T-helper 17 cell (primary cell): Measurements from ENCODE around the gene CCL5. TPM values are rescaled to one million over a fixed set of nuclear protein-coding genes. Genes with fewer than 3 reads are reported as not detected.
"Not testable (repeated sequence)": the region's sequence is repeated elsewhere in the genome, so short reads cannot be mapped to it uniquely, and the experiment has no call there.

Experiments used
- ATAC-seq: fragments of 150-1000 bp; cut with Tn5 transposase; 2 replicates; pipeline ENCODE4 v1.10.0; 2021; ENCODE audit warnings: mild to moderate bottlenecking, moderate library complexity
- DNase-seq, 3 donors: peaks; one replicate each; pipeline versions ENCODE4 v3.0.0 to v3.0.0-alpha.2; 2020 to 2021
- H3K9me3 ChIP-seq: one replicate; pipeline ENCODE4 v1.7.0; 2013; ENCODE audit warnings: low read length, mild to moderate bottlenecking; ENCODE audit not compliant: control insufficient read depth, poor library complexity, severe bottlenecking
- H3K27ac Mint-ChIP-seq: one replicate; pipeline ENCODE4 v1.8.0; 2022; ENCODE audit warnings: mild to moderate bottlenecking, moderate library complexity, mixed read lengths
- H3K27me3 Mint-ChIP-seq: one replicate; pipeline ENCODE4 v1.8.0; 2022; ENCODE audit warnings: mixed read lengths
- H3K36me3 Mint-ChIP-seq: one replicate; pipeline ENCODE4 v1.8.0; 2022; ENCODE audit warnings: low read depth, mixed read lengths
- H3K4me1 Mint-ChIP-seq: one replicate; pipeline ENCODE4 v1.8.0; 2022; ENCODE audit warnings: mild to moderate bottlenecking, mixed read lengths
- H3K4me3 Mint-ChIP-seq: one replicate; pipeline ENCODE4 v1.8.0; 2022; ENCODE audit warnings: mild to moderate bottlenecking, moderate library complexity, mixed read lengths
- total RNA-seq, 4 donors: library from RNA in 2 of 4; stranded (reverse) in 2 of 4; gene quantifications; one replicate each; pipeline ENCODE4 v1.2.3 and lab custom pipeline; 2022 to 2026

CCL5 gene
- total RNA-seq, 2 donors from 2014 or later = 15.6 to 202 TPM

DNA sequence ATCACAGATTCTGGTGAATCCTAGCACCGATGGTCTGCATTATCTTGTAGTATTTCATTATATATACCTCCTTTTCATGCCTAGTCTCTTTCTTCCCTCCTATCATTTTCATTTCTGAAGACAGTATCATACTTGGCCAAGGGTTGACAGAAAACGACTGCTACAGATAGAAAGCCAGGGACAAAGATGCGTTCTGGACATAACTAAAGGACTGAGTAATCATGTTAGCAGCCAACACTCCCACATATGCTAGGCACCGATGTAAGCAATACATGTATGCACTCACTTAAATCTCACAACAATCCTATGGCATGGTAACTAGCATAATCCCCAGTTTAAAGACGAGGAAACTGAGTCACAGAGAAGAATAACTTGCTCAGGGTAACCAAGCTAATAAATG is 27.5 kb upstream of the CCL5 start:
- no peaks in the 10 kb centered on the region for H3K9me3 ChIP-seq
- no peak overlapping the region for H3K27ac Mint-ChIP-seq
- ATAC-seq (no peak), DNase-seq (no peak)
- peaks cover 25% of the 10 kb centered on the region for H3K27me3 Mint-ChIP-seq
- peaks cover 2% of the 10 kb centered on the region for H3K4me1 Mint-ChIP-seq
- no peak overlapping the region for H3K4me3 Mint-ChIP-seq
- H3K36me3 Mint-ChIP-seq = no peaks in the 10 kb centered on the region

DNA sequence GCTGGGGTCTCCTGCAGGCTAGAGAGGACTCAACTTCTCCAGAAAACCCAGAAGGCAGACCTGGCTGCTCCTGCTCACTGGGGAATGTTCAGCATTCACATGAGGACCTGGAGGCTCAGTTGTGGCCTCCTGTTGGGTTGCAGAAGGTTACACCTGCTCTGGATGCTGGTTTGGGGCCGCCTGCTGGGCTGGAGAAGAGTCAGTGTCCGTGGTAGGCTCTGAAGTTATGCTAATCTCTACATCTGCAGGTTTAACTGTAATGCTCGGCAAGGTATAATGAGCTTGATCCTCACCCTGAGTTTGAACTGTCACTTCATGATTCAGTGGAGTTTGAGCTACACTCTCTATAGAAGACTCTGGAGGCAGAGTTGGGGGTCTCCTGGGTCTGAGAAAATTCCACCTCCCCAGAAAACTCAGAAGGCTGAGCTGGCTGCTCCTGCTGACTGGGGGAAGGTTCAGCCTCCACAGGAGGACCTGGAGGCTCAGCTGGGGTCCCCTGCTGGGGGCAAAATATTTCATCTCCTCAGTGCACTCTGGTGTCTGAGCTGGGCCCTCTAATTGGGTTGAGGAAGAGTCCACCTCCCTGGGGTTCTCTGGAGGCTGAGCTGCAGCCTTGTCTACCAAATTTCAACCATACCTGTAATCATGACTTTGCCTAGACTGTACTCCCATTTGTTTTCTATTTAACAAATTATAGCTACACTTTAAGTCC is 26.9 kb upstream of the CCL5 start:
- Mint-ChIP-seq H3K27ac (no peak overlapping the region), H3K4me1 (peaks cover 2% of the 10 kb centered on the region), H3K27me3 (peaks cover 25% of the 10 kb centered on the region), H3K4me3 (no peak overlapping the region), H3K36me3 (no peaks in the 10 kb centered on the region)
- ATAC-seq (no peak), DNase-seq (no peak)
- H3K9me3 ChIP-seq = no peaks in the 10 kb centered on the region

DNA sequence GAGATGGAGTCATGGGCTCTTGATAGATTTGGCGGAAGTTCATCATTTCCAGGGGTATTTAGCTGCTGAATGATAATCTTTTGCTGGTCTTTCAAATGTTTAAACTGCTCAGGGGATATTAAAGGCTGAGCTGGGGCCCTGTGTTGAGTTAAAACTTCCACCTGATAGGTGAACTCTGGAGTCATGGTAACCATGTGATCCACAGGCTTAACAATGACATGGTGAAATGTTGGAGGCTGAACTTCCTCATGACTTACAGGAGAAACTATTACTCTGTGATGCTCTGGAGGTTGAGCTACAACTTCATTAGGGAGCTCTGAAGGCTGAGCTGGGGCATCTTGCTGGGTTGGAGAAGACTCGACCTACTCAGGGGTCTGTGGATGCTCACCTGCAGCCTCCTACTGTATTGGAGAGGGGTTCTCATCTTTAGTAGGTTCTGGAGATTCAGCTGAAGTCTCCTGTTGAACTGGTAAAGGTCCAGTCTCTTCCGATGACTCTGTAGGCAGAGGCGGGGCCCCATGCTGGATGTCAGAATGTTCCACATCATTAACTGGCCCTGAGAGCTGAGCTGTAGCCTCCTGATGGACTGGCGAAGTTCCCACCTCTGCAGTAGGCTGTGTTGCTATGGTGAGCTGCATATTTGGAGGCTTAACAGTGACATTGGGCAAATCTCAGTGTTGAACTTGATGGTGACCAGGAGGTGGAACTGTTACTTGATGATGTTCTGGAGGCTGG is 26.2 kb upstream of the CCL5 start:
- H3K4me1 Mint-ChIP-seq = peaks cover 2% of the 10 kb centered on the region
- H3K27ac Mint-ChIP-seq = no peak overlapping the region
- H3K4me3 Mint-ChIP-seq = no peak overlapping the region
- peaks cover 28% of the 10 kb centered on the region for H3K27me3 Mint-ChIP-seq
- H3K36me3 Mint-ChIP-seq = no peaks in the 10 kb centered on the region
- ATAC-seq (no peak), DNase-seq (no peak)
- H3K9me3 ChIP-seq = no peaks in the 10 kb centered on the region

DNA sequence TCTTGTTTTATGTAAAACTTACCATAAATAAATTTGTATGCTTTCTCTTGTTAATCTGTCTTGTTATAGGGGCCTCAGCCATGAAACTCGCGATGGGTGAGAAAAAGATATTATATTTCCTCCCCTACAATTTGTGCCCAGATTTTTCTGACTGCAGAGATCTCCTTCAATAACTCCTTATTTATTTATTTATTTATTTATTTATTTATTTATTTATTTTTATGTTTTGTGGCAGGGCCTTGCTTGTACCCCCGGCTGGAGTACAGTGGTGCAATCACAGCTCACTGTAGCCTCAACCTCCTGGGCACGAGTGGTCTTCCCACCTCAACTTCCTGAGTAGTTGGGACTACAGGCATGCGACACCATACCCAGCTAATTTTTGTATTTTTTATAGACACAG is 23.3 kb upstream of the CCL5 start:
- peaks cover 37% of the 10 kb centered on the region for H3K27me3 Mint-ChIP-seq
- DNase-seq (no peak), ATAC-seq (no peak)
- no peaks in the 10 kb centered on the region for H3K4me1 Mint-ChIP-seq
- H3K36me3 Mint-ChIP-seq = no peaks in the 10 kb centered on the region
- no peak overlapping the region for H3K4me3 Mint-ChIP-seq
- no peak overlapping the region for H3K27ac Mint-ChIP-seq
- no peaks in the 10 kb centered on the region for H3K9me3 ChIP-seq

DNA sequence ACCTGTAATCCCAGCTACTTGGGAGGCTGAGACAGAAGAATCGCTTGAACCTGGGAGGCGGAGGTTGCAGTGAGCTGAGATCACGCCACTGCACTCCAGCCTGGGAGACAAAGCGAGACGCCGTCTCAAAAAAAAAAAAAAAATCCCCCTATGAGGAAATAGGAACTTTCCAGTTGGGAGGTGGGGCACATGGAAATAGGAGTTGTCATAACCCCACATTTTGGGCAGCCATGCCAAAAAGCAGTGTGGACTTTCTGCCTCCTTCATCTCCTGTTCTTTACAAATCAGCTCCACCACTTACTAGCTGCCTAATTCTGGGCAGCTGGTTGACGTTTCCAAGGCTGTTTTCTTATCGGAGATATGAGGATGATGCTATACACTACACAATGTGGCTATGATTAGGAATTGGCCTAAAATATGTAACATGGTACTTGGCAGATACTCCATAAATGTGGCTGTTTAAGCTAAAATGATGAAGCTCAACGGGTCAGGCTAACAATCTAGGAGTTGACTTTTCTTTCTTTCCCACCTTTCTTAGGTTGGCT is 21.5 kb upstream of the CCL5 start:
- no peak overlapping the region for H3K27ac Mint-ChIP-seq
- no peak overlapping the region for H3K4me3 Mint-ChIP-seq
- no peak for ATAC-seq
- H3K27me3 Mint-ChIP-seq = peaks cover 34% of the 10 kb centered on the region
- peaks cover 3% of the 10 kb centered on the region for H3K4me1 Mint-ChIP-seq
- H3K36me3 Mint-ChIP-seq = no peaks in the 10 kb centered on the region
- DNase-seq = no peak
- no peaks in the 10 kb centered on the region for H3K9me3 ChIP-seq

DNA sequence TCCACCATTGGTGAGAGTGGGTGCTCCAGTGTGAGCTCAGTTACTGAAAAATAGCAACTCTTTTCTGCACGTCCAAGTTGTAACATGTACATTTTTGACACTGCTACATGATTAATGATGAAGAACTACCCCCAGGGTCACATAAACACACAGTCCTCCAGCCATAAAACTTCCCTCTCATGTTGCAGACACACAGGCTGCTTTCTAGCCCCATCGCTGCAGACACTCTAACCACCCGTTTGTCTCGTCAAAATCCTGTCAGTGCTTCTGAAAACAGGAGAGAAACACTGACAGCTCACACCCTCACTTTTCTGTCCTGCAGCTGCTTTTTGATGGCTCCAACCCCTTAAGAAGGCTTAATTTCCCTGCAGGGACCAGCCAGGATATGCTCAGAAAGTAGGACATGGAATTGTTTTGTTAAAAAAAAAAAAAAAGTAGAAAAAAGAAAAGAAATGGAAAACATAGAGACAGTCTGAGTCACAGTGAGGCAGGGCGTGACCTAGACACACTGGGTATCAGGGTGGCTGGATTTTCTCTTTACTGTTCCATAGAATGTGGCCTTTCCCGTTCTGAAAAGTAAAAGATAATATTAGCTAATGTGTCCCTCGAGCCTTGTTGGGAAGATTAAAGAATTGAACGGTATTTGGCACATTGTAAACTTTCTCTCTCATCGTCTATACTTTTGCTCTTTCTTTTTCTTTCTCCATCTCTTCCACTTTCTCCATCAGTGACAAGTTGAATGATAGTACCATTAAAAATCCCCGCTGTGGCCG is 20.7 kb upstream of the CCL5 start:
- ATAC-seq = no peak
- H3K27ac Mint-ChIP-seq = peak overlapping the region; percentile 37
- no peaks in the 10 kb centered on the region for H3K36me3 Mint-ChIP-seq
- no peaks in the 10 kb centered on the region for H3K9me3 ChIP-seq
- H3K27me3 Mint-ChIP-seq = peaks cover 32% of the 10 kb centered on the region
- no peak for DNase-seq
- H3K4me1 Mint-ChIP-seq = peaks cover 5% of the 10 kb centered on the region
- H3K4me3 Mint-ChIP-seq = no peak overlapping the region

DNA sequence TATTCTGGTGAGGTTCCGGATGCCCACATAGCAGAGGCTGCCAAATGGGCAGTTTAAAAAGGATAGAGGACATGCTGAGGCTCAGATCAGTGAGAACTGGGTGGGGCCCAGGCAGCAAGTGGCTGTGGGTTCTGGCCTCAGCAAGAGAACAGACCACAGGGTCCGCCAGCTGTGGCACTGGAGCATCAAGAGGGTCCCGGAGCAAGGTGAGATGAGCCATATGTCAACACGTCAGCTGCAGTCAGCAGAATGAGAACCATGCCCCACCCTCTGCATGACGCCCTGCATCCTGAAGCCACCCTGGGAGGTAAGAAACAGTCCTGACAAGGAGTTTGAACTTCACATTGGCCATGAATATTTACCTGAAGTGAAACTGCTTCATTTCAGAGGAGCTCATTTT is 20.1 kb upstream of the CCL5 start:
- no peak overlapping the region for H3K4me3 Mint-ChIP-seq
- H3K9me3 ChIP-seq = no peaks in the 10 kb centered on the region
- DNase-seq (no peak), ATAC-seq (no peak)
- H3K36me3 Mint-ChIP-seq = no peaks in the 10 kb centered on the region
- peak overlapping the region; percentile 37 for H3K27ac Mint-ChIP-seq
- H3K27me3 Mint-ChIP-seq = peaks cover 26% of the 10 kb centered on the region
- H3K4me1 Mint-ChIP-seq = peaks cover 5% of the 10 kb centered on the region

DNA sequence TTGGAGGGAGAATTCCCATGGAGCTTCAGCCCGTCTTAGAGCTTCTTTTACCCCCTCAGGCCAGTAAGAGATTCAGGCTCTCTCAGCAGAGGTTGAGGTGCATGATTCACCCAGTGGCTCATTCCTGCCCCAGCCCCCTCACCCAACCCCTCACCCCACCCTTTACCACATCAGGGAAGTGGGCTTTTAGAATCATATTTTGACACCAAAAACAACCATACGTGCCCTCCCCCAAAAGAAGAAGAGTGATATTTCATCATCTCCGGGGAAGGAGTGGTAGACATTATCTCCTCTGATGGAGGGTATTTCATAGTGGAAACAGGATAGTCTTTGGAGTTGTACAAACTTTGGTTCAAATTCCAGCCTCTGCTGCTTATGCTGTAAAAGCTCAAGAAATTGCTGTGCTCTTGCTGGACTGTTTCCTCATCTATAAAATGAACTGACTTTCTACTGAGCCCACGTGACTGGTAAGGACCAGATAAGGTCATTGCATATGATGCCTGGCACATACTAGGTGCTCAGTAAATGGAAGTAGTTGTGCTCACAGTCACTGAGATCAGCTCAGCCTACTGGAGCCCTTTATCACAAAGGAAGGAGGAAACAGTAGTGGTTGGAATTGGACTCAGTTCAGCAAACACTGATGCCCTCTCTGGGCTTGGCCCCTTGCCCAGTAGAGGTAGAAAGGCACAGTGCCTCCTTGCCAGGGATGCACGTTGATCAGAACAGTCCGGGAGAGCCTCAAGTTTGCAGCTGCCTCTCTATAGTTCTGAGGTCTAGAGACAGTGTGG is 18.3 kb upstream of the CCL5 start:
- Mint-ChIP-seq H3K4me1 (peaks cover 5% of the 10 kb centered on the region), H3K27ac (no peak overlapping the region), H3K27me3 (peaks cover 18% of the 10 kb centered on the region), H3K4me3 (no peak overlapping the region), H3K36me3 (no peaks in the 10 kb centered on the region)
- DNase-seq = no peak
- ATAC-seq = no peak
- no peaks in the 10 kb centered on the region for H3K9me3 ChIP-seq

DNA sequence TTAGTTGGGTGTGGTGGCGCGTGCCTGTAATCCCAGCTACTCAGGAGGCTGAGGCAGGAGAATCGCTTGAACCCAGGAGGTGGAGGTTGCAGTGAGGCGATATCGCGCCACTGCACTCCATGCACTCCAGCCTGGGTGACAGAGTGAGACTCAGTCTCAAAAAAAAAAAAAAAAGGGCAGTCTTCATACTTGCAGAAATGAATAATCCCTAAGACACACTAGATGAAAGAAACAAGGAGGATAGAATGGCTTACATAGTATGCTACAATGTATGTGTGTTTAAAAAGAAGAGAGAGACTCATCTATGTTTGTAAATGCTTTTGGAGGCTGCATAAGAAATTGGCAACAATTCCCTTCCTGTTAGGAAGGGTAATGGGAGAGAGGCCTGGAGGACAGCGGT is 17.6 kb upstream of the CCL5 start:
- ATAC-seq, H3K4me1 Mint-ChIP-seq, DNase-seq, H3K36me3 Mint-ChIP-seq, H3K9me3 ChIP-seq: not testable (repeated sequence)
- H3K27ac Mint-ChIP-seq = peak overlapping the region; percentile 63
- H3K4me3 Mint-ChIP-seq = peak overlapping the region; percentile 41
- peaks cover 18% of the 10 kb centered on the region for H3K27me3 Mint-ChIP-seq

DNA sequence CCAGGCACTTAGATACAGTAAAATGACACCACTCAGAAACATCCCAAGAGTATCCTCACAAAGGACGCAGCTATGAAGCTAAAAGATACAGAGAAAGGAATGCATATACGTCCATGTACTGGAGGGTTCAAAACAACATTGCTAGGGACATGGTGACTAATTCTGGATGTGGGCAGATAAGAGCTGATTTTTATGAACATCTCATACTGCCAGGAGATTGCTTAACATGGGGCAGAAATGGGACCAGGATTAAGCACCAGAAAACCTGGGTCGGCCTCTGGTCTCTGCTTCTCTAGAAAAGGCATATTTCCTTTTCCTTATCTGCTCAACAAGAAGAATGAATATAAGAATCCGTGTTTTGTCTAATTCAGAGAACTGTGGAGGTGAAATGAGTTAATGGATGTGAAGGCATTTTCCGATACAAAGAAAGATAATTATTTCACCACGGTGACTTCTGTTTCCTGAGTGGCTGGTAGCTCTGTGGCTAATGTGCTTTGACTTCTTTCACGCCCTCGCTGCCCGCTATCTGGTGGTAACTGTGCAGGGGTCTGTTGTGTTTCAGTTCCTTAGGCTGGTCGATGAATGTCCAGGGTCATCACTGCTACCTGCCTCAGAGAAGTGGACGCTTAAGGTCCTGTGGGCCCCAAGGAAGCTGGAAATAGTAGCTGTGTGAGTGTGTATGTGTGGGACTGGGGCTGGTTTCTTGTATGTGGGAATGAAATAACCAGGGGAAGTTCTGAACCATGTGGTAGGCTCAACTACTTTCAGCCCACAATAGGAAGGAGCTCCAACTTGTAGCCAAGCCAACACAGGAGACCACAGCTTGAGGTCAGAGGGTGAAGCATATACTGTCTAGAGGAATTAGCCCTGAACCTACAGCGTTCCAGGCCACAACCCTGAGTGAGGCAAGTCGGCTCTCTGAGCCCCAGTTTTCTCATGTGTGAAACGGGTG is 15.8 kb upstream of the CCL5 start:
- Mint-ChIP-seq H3K4me1 (peaks cover 10% of the 10 kb centered on the region), H3K36me3 (no peaks in the 10 kb centered on the region), H3K4me3 (peak overlapping the region; percentile 28), H3K27ac (no peak overlapping the region), H3K27me3 (peaks cover 14% of the 10 kb centered on the region)
- H3K9me3 ChIP-seq = no peaks in the 10 kb centered on the region
- ATAC-seq (peak; percentile 67), DNase-seq (no peak)

DNA sequence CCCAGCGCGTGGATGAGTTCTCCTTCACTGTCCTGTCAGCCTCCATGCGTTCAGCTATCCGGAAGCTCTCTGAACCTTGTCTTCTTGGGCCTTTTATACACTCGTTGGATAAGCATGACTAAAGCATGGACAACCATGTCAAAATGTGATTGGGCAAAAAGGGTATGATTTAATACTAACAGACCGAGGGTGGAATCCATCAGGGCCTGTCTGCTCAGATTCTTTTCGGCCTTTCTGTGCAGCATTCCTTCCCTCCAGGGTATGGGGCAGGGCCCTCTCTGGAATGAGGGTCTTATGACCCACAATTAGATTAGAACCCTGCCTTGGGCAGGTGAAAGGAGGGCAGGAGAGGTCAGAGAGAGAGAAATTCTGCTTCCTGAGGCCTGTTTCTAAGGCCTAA is 14.0 kb upstream of the CCL5 start:
- no peak for DNase-seq
- Mint-ChIP-seq H3K4me1 (peaks cover 17% of the 10 kb centered on the region), H3K27ac (no peak overlapping the region), H3K27me3 (peaks cover 1% of the 10 kb centered on the region), H3K36me3 (no peaks in the 10 kb centered on the region), H3K4me3 (no peak overlapping the region)
- no peak for ATAC-seq
- no peaks in the 10 kb centered on the region for H3K9me3 ChIP-seq

DNA sequence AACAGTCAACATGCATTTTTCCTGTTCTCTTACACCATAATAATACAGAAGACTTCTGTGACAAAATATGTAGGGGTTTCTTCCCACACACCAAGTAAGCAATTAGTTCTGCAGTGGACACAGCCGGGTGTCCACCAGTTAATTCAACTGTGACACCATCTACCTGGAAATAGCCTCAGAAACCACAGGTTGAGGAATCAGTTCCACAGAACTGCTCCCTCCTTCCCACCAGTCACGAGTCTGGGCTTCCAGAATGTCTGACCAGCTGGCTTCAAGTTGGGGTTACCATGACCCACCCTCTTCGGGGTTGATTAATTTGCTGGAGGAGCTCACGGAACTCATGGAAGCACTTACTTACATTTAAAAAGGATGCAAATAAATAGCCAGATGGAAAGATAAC is 13.6 kb upstream of the CCL5 start:
- DNase-seq = no peak
- ATAC-seq = no peak
- peaks cover 17% of the 10 kb centered on the region for H3K4me1 Mint-ChIP-seq
- no peak overlapping the region for H3K4me3 Mint-ChIP-seq
- H3K9me3 ChIP-seq = no peaks in the 10 kb centered on the region
- H3K36me3 Mint-ChIP-seq = no peaks in the 10 kb centered on the region
- H3K27me3 Mint-ChIP-seq = no peaks in the 10 kb centered on the region
- peak overlapping the region; percentile 27 for H3K27ac Mint-ChIP-seq
